Testis (tissue), 3 donors: ENCODE results near the gene RGS9. TPM values are rescaled to one million over a fixed set of nuclear protein-coding genes. Genes with fewer than 3 reads are reported as not detected.
A peak's percentile ranks its signal among the peaks of the same experiment; 100 is the strongest.

Experiments used
- DNase-seq: peaks from one replicate; pipeline ENCODE4 v3.0.0-alpha.2; 2019
- H3K27ac ChIP-seq, 2 donors: fragments of 200-600 bp; sonication (generic); one replicate each; pipeline ENCODE4 v1.5.1; 2019
- H3K27me3 ChIP-seq: fragments of 200-600 bp; sonication (generic); one replicate; pipeline ENCODE4 v1.5.1; 2019
- H3K36me3 ChIP-seq: fragments of 200-600 bp; sonication (generic); one replicate; pipeline ENCODE4 v1.5.1; 2017; ENCODE audit warnings: low read depth; ENCODE audit errors: missing control alignments
- H3K4me1 ChIP-seq: fragments of 200-600 bp; sonication (generic); one replicate; pipeline ENCODE4 v1.5.1; 2019
- H3K4me3 ChIP-seq, 2 donors: fragments of 200-600 bp; sonication (generic); one replicate each; pipeline ENCODE4 v1.5.1; 2017 to 2019
- H3K9me3 ChIP-seq: fragments of 200-600 bp; sonication (generic); one replicate; pipeline ENCODE4 v1.5.1; 2017
- POLR2A ChIP-seq: fragments of 450-650 bp; IDR thresholded peaks from one replicate; pipeline ENCODE4 v1.6.1; 2017; ENCODE audit warnings: antibody characterized with exemption, mild to moderate bottlenecking, moderate library complexity
- WGBS, 2 donors: methylation state at CpG; one replicate each; pipeline ENCODE4 v1.1.5; 2018; 5-methylcytosine and 5-hydroxymethylcytosine counted together
- intact Hi-C: fragments of 100-400 bp; cut with DNase I; formaldehyde crosslinking; loops from one replicate; pipeline ENCODE4 v1.15.1; 2023; ENCODE audit warnings: low total_unique reads
- polyA plus RNA-seq: library from polyadenylated mRNA; stranded (reverse); fragments of 350-450 nt; fragmentation: Illumina TruSeq; extraction: RNeasy Lipid Tissue Mini Kit (QIAGEN cat#74804); gene quantifications from one replicate; pipeline ENCODE4 v1.2.3, GENCODE V29; 2014; ENCODE audit warnings: low read depth, low replicate concordance; ENCODE audit not compliant: insufficient read depth
- total RNA-seq, 2 donors: library from RNA; depleted of rRNA; stranded (reverse); fragments of >200 nt; gene quantifications; one replicate each; pipeline ENCODE4 v1.2.3, GENCODE V29; 2016
- TF ChIP-seq, protein P1 (sequence below), 3 experiments: fragments of 450-650 bp in 2 of 3; fragments of 200-600 bp in 1 of 3; sonication (generic) in 1 of 3; IDR thresholded peaks; one replicate each; pipeline ENCODE4 v1.5.1; 2016 to 2019; ENCODE audit warnings: antibody characterized with exemption in 3 of 3, mild to moderate bottlenecking in 2 of 3, moderate library complexity in 1 of 3

The RGS9 gene
- total and polyA plus RNA-seq, 3 donors from 2014 or later: 4.6 to 7.9 (median 5.7) TPM

DNA sequence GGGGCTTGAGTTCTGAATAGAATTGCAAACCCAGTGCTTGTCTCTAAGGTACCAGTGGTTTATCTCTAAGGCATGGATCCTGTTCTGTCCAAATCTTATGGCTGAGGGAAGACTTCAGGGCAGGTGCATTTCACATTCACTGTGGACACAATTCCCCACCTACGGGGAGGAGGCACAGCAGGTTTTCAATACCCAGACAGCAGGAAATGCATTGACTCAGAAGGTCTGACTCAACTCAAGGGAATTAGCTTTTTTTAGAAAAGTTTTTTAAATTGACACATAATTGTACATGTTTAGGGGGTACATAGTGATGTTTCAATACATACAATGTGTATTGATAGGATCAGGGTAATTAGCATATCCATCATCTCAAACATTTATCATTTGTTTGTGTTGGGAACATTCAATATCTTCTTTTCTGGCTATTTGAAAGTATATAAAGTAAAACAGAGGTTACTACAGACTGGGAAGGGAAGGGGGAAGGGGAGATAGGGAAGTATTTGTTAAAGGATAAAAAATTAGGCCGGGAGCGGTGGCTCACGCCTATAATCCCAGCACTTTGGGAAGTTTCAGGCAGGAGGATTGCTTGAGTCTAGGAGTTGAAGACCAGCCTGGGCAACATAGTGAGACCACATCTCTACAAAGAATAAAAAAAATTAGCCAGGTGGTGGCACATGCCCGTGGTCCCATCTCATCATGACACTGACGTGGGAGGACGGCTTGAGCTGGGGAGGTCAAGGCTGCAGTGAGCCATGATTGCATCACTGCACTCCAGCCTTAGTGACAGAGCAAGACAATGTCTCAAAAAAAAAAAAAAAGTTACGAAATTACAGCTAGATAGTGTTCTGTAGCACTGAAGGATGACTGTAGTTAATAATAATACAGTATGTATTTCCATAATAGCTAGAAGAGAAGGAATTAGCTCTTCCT lies 54.9 kb downstream of the RGS9 start:
- DNase-seq: peak; percentile 50
- Histone ChIP-seq H3K36me3 (no peaks in the 10 kb centered on the region), H3K27me3 (no peaks in the 10 kb centered on the region), H3K27ac (no peak overlapping the region), H3K4me1 (no peaks in the 10 kb centered on the region), H3K4me3 (no peak overlapping the region), H3K9me3 (no peaks in the 10 kb centered on the region)
- 62 to 76% methylated on average over 8 of the region's 8 CpGs for WGBS, 2 donors
- intact Hi-C loops: no loop called here
- no peak for TF ChIP-seq POLR2A
- TF ChIP-seq, protein P1, sequence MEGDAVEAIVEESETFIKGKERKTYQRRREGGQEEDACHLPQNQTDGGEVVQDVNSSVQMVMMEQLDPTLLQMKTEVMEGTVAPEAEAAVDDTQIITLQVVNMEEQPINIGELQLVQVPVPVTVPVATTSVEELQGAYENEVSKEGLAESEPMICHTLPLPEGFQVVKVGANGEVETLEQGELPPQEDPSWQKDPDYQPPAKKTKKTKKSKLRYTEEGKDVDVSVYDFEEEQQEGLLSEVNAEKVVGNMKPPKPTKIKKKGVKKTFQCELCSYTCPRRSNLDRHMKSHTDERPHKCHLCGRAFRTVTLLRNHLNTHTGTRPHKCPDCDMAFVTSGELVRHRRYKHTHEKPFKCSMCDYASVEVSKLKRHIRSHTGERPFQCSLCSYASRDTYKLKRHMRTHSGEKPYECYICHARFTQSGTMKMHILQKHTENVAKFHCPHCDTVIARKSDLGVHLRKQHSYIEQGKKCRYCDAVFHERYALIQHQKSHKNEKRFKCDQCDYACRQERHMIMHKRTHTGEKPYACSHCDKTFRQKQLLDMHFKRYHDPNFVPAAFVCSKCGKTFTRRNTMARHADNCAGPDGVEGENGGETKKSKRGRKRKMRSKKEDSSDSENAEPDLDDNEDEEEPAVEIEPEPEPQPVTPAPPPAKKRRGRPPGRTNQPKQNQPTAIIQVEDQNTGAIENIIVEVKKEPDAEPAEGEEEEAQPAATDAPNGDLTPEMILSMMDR (IDR thresholded peaks at IDR 0.05): no peak

- no peaks in the 10 kb centered on the region for H3K4me1 ChIP-seq
- no peak overlapping the region for H3K27ac ChIP-seq
- intact Hi-C loops: no loop called here
- TF ChIP-seq, protein P1 (IDR thresholded peaks at IDR 0.05): no peak
- no peak for TF ChIP-seq POLR2A
- WGBS, 2 donors: 68 to 81% methylated on average over 5 of the region's 5 CpGs
- no peaks in the 10 kb centered on the region for H3K27me3 ChIP-seq
- no peaks in the 10 kb centered on the region for H3K9me3 ChIP-seq
- H3K36me3 ChIP-seq: no peaks in the 10 kb centered on the region
- no peak for DNase-seq
- no peak overlapping the region for H3K4me3 ChIP-seq
These were observed 56.1 kb downstream of the RGS9 start for GRCh38 chr17:65193305-65193704.

- WGBS, 2 donors: 78 to 85% methylated on average over 9 of the region's 9 CpGs
These were observed 56.6 kb downstream of the RGS9 start for GRCh38 chr17:65193716-65194293.

GRCh38 chr17:65194670-65195334 lies 57.6 kb downstream of the RGS9 start:
- Histone ChIP-seq H3K27me3 (no peaks in the 10 kb centered on the region), H3K36me3 (no peaks in the 10 kb centered on the region), H3K27ac (no peak overlapping the region), H3K4me1 (no peaks in the 10 kb centered on the region), H3K9me3 (no peaks in the 10 kb centered on the region), H3K4me3 (no peak overlapping the region)
- 89 to 90% methylated on average over 9 of the region's 9 CpGs for WGBS, 2 donors
- intact Hi-C loops: no loop called here
- no peak for DNase-seq
- TF ChIP-seq, protein P1 (IDR thresholded peaks at IDR 0.05): no peak
- TF ChIP-seq POLR2A: no peak

More at GRCh38 chr17:65193716-65194293, 56.6 kb downstream of the RGS9 start:
- H3K36me3 ChIP-seq: no peaks in the 10 kb centered on the region
- no peak overlapping the region for H3K27ac ChIP-seq
- H3K4me3 ChIP-seq: no peak overlapping the region
- intact Hi-C loops: no loop called here
- peak; percentile 76 for DNase-seq
- TF ChIP-seq, protein P1 (IDR thresholded peaks at IDR 0.05): no peak
- no peak for TF ChIP-seq POLR2A
- no peaks in the 10 kb centered on the region for H3K4me1 ChIP-seq
- no peaks in the 10 kb centered on the region for H3K27me3 ChIP-seq
- no peaks in the 10 kb centered on the region for H3K9me3 ChIP-seq
